Erythroblast (primary cell): ENCODE data around the gene ZNF454.

Experiments
- GATA1 ChIP-seq: IDR thresholded peaks from 2 replicates; pipeline ENCODE4 v1.6.1; 2011; ENCODE audit warnings: low read depth, mild to moderate bottlenecking, control low read depth, low read length, moderate library complexity
- POLR2A ChIP-seq: IDR thresholded peaks from 2 replicates; pipeline ENCODE4 v1.6.1; 2011; ENCODE audit warnings: mild to moderate bottlenecking, low read length

DNA sequence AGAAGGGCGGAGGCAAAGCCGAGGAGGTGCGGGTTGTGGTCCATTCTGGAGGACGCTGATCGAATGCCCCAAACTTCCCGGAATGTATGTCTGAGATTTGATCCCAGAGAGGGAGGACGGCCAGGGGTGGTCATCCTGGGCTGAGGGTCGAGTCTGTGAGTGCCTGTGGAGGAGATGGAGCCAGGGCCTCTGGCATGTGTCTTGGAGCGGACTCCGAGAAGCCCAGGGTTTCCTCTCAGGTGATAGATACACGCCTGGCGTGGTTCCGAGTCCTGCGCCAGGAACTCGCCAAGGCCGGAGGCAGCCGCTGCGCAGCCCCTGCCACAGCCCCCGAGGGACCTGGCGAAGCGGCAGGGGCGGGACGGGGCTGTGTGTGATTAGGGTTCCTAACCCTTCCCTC lies 363 bp downstream of the ZNF454 start:
- no peak for TF ChIP-seq POLR2A
- no peak for TF ChIP-seq GATA1
